ENCODE measurements around the gene DPH5.
A peak's percentile ranks its signal among the peaks of the same experiment; 100 is the strongest.
"Not testable (repeated sequence)": the region's sequence is repeated elsewhere in the genome, so short reads cannot be mapped to it uniquely, and the experiment has no call there.

The DPH5 gene

DNA sequence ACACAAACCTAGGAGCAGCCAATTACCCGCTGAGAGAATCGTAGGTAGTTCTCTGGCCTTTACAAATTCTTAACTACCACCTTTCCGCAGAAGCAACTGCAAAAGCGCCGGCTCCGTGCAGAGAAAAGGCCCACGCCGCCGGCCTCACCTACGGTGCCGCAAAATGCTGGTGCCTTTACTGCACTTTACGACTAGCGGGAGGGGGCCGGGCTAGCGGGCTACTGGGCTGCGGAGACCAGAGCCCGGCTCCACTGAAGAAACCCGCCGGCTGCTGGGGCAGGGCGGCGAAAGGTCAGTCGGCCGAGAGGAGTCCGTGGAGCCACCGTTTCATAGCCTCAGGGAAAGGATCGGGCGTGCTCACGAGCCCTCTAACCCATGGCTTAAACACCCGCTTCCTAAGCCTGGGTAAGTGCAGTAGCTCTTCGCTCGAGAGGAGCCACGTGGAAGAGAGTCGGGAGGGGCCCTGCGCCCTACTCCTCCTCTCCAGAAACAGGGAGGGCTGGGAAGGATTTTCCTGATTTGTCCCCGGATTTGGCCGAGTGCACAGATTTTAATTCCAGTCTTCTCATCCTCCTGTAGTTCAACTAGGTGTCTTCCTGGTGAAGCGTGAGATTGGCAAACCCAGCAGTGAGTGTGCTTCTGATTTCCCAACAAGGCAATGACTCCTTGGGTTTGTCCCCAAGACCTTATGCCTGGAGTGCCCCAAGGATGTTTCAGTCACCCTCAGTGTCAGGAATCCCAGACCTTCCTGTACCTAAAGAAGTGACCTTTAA, at the start of gene DPH5:
DPH5 (minus strand) TSS at position 128 of the 773 bp plus-strand sequence. CDS start 341 bp downstream, outside the sequence.
- DNase-seq (ENCODE audit: low read depth in 2 of 2) = peak; percentile 80 to 82

DNA sequence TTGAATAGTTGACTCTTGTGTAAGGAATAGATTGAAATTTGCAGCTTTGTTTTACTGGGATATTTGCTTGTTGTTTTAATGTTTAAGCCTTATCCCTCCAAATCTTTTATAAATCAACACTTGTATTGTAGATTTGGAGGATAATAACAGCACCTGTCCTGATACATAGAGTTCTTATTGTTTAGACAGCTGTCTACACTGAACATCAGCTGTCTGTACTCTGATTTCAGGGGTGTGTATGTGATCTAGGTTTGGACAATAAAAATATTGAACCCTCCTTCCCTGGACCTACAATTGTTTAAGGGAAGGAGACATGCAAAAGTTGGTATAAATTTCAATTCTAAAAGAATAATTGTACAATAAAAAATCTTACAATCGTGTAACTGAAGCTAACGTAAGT, 48.3 kb upstream of the DPH5 start:
- no peak for DNase-seq (ENCODE audit: low read depth in 2 of 2)

- DNase-seq (ENCODE audit: low read depth in 2 of 2) = no peak
Observed at GRCh38 chr1:101071470-101071891, 45.9 kb upstream of the DPH5 start.

GRCh38 chr1:101069158-101069557, 43.6 kb upstream of the DPH5 start:
- no peak for DNase-seq (ENCODE audit: low read depth in 2 of 2)

GRCh38 chr1:101066937-101067335, 41.4 kb upstream of the DPH5 start:
- not testable (repeated sequence) for DNase-seq (ENCODE audit: low read depth in 2 of 2)

DNA sequence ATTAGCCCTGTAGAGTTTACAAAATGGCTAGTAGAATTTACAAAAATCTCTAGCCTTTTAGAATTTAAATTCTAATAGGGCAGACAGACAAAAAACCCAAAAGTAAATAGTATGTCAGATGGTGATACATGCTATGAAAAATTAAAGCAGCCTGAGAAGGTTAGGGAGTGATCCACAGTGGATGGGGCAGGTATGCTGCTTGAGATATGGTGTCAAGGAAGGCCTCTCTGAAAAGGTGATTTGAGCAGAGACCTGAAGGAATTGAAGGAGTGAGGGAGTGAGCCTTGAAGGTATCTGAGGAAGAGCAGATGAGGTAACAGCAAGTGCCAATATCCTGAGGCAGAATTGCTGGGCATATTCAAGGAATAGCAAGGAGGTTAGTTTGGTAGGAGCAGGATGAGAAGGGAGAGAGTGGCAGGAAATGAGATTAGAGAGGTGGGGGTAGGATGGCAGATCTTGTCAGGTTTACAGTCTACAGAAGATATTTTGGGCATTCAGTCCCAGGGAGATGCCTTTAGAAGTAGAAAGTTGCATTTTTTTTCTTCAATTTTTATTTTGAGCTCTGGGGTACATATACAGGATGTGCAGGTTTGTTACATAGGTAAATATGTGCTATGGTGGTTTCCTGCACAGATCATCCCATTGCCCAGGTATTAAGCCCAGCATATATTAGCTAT, 40.8 kb upstream of the DPH5 start:
- no peak for DNase-seq (ENCODE audit: low read depth in 2 of 2)

- no peak for DNase-seq (ENCODE audit: low read depth in 2 of 2)
Observed at GRCh38 chr1:101065575-101065974, 40.0 kb upstream of the DPH5 start.

GRCh38 chr1:101064697-101065096, 39.1 kb upstream of the DPH5 start:
- DNase-seq (ENCODE audit: low read depth in 2 of 2) = no peak

- no peak for DNase-seq (ENCODE audit: low read depth in 2 of 2)
Observed at GRCh38 chr1:101060992-101061391, 35.4 kb upstream of the DPH5 start.

GRCh38 chr1:101059945-101060542, 34.5 kb upstream of the DPH5 start:
- no peak for DNase-seq (ENCODE audit: low read depth in 2 of 2)

- DNase-seq (ENCODE audit: low read depth in 2 of 2) = no peak
Observed at GRCh38 chr1:101055623-101056022, 30.0 kb upstream of the DPH5 start.

- no peak for DNase-seq (ENCODE audit: low read depth in 2 of 2)
Observed at GRCh38 chr1:101051688-101052638, 26.4 kb upstream of the DPH5 start.

- no peak for DNase-seq (ENCODE audit: low read depth in 2 of 2)
Observed at GRCh38 chr1:101050869-101051268, 25.3 kb upstream of the DPH5 start.

- DNase-seq (ENCODE audit: low read depth in 2 of 2) = no peak
Observed at GRCh38 chr1:101044749-101045148, 19.2 kb upstream of the DPH5 start.

DNA sequence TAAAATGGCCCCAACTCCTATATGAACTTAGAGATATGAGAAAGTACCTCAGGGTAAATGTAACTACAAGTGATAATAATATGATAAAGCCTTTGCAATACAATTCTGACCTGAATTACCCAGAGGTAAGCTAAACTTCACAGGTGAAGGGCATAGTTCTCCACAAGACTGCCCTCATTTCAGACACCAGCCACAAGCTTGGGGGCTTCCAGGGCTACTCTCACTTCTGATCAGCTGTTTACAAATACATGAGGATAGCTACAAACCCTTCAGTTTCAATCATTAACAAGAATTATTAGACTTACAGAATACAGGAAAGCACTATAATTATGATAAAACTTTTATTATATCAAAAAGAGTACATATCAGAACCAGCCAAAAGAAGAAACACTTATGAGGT, 18.7 kb upstream of the DPH5 start:
- DNase-seq (ENCODE audit: low read depth in 2 of 2) = no peak

- DNase-seq (ENCODE audit: low read depth in 2 of 2) = no peak
Observed at GRCh38 chr1:101043776-101044175, 18.2 kb upstream of the DPH5 start.

GRCh38 chr1:101041300-101041699, 15.7 kb upstream of the DPH5 start:
- no peak for DNase-seq (ENCODE audit: low read depth in 2 of 2)

DNA sequence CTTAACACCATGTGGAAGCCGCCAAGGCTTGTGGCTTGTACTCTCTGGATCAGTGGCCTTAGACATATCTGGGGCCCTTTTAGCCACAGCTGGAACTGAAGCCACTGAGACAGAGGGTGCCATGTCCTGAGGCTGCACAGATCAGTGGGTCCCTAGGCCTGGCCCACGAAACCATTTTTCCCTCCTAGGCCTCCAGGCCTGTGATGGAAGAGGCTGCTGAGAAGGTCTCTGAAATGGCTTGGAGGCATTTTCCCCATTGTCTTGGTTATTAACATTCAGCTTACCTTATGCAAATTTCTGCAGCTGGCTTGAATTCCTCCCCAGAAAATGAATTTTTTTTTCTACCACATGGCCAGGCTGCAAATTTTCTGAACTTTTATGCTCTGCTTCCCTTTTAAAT, 15.1 kb upstream of the DPH5 start:
- no peak for DNase-seq (ENCODE audit: low read depth in 2 of 2)

DNA sequence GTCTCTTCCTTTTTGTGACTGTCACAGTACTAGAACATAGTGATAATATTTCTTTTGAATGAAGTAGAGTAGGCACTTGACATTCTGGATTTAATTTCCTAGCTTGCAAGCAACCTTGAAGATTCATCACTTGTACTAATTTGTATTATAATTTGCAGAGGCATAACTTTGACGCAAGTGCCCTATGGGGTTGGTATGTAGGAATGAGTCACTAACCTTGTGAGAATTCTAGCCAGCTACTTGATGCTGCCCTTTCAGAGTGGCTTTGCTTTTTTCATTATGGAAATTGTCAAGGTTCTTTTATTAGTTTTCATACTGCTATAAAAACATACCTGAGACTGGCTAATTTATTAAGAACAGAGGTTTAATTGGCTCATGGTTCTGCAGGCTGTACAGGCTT, 13.7 kb upstream of the DPH5 start:
- no peak for DNase-seq (ENCODE audit: low read depth in 2 of 2)

DNA sequence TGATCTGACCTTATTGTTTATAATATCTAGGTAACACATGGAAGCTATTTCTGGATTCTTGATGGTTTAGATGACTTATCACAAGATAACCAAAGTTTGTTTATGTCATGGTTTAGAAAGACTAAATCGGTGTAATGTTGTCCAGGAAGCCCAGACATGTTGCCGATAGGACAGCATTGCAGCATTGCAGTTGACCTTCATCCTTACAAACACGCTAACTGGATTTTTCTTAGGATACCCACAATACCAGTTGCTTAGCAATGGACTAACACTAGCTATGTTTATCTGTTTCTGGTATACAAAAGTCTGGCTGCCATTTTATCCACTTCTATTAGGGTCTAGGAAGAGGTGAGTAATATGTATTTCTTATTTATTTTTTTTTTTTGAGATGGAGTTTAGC, 11.7 kb upstream of the DPH5 start:
- no peak for DNase-seq (ENCODE audit: low read depth in 2 of 2)

- DNase-seq (ENCODE audit: low read depth in 2 of 2) = no peak
Observed at GRCh38 chr1:101033017-101033416, 7.4 kb upstream of the DPH5 start.

DNA sequence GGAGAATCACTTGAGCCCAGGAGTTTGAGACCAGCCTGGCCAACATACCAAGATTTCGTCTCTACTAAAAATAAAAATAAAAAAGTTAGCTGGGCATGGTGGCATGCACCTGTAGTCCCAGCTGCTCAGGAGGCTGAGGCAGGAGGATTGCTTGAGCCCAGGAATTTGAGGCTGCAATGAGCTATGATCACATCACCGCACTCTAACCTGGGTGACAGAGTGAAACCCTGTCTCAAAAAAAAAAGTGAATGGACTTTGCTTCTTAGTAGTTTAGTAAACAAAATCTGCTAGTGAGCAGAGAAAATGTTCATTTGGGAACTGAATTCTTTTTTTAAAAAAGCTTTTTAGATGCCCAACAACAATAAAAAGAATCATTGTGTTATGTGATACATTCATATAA, 6.5 kb upstream of the DPH5 start:
- not testable (repeated sequence) for DNase-seq (ENCODE audit: low read depth in 2 of 2)

All from activated CD8-positive, alpha-beta memory T cell treated with anti-CD3 and anti-CD28 coated beads for 4 hours (primary cell).